Measurements from ENCODE around the gene WDR18.

DNA sequence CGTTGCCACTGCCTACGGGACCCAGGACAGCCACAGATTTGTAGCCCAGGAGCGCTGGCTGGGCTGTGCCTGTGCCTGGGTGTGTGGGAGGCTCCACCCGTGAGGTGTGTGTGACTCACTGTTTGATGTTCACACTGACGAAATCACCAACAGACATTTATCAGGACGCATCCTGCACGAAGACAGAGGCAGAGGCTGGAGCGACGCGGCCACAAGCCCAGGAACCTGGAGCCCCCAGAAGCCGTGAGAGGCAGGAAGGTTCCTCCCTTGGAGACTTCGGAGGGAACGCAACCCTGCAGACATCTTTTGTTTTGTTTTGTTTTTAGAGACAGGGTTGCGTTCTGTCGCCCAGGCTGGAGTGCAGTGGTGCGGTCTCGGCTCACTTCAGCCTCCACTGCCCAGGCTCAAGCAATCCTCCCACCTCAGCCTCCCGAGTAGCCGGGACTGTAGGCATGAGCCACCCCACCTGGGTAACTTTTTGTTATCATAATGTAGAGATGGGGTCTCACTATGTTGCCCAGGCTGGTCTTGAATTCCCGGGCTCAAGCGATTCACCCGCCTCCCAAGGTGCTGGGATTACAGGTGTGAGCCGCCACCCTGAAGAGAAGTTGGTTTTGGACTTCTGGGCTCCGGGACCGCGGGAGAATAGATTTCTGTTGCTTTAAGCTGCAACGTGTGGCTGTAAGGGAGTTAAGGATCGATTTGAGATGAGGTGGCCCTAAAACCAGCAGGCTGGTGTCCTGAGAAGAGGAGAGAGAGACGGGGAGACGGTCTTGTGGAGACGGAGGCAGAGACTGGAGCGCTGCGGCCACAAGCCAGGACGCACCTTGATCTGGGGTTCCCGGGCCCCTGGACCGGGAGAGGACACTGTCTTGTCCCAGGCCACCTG lies 24.9 kb upstream of the WDR18 start:
- TF ChIP-seq, protein P1, sequence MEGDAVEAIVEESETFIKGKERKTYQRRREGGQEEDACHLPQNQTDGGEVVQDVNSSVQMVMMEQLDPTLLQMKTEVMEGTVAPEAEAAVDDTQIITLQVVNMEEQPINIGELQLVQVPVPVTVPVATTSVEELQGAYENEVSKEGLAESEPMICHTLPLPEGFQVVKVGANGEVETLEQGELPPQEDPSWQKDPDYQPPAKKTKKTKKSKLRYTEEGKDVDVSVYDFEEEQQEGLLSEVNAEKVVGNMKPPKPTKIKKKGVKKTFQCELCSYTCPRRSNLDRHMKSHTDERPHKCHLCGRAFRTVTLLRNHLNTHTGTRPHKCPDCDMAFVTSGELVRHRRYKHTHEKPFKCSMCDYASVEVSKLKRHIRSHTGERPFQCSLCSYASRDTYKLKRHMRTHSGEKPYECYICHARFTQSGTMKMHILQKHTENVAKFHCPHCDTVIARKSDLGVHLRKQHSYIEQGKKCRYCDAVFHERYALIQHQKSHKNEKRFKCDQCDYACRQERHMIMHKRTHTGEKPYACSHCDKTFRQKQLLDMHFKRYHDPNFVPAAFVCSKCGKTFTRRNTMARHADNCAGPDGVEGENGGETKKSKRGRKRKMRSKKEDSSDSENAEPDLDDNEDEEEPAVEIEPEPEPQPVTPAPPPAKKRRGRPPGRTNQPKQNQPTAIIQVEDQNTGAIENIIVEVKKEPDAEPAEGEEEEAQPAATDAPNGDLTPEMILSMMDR (IDR thresholded peaks at IDR 0.05), result no peak
- no peak for TF ChIP-seq POLR2A (IDR thresholded peaks at IDR 0.05)

All from thyroid gland (tissue), 4 donors.